Measurements from ENCODE around the gene PDAP1.
"Not testable (repeated sequence)": the region's sequence is repeated elsewhere in the genome, so short reads cannot be mapped to it uniquely, and the experiment has no call there.

PDAP1 gene

DNA sequence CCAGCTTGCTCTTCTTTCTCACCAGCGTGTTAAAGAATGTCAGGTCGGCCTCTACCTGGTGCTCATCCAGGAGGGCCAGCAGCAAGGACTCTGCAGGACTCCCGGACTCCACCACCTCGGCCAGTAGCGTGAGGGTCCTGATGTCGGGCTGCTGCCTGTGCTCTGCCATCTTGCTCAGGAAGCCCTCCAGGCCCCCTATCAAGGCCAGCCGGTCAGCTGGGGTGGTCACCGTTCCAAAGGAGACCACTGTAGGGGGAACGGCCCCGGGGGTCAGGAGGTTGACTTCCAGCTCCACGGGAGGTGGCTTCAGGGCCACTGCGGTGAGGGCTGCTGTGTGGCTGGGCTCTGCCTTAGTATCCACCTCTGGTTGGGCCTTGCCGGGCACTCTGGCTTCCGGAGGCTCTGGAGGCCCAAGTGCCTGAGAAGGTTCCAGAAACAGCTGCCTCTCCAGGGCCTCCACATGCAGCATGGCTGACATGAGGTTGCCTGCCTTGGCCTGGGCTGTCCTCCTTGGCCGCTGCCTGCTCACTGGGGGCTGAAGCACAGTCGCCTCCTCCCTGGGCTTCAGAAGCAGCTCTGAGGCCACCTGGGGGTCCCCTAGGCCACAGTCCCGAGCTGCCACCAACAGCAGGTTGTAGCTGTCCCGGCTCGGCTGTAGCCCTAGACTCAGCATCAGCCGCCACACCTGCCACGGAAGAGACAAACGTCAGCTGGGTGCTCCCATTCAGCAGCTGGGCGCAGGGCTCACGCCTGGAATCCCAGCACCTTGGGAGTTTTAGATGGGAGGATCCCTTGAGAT is 16.7 kb upstream of the PDAP1 start:
- DNase-seq (ENCODE audit: low read depth in 2 of 2): no peak

- DNase-seq (ENCODE audit: low read depth in 2 of 2): no peak
Observed at GRCh38 chr7:99422625-99423024, 14.2 kb upstream of the PDAP1 start.

- no peak for DNase-seq (ENCODE audit: low read depth in 2 of 2)
Observed at GRCh38 chr7:99422186-99422585, 13.8 kb upstream of the PDAP1 start.

GRCh38 chr7:99420986-99421385 is 12.6 kb upstream of the PDAP1 start:
- DNase-seq (ENCODE audit: low read depth in 2 of 2): no peak

DNA sequence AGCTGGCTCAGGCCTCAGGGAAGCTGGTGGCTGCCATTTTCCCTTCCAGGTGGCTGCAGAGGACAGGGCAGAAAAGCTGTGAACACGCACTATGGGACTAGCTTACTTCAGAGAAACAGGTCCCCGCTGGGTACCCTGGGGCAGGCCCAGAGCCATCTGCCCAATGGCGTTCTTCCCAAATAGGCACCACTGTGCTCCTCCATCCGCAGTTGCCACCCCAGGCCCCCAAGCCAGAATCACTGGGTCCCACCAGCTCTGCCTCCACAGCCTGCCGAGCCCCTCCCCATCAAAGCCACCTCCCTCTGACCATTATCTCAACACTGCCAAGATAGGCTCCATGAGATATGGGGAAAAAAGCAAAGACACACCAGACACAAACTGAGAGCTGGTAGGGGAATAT is 11.8 kb upstream of the PDAP1 start:
- DNase-seq (ENCODE audit: low read depth in 2 of 2): no peak

DNA sequence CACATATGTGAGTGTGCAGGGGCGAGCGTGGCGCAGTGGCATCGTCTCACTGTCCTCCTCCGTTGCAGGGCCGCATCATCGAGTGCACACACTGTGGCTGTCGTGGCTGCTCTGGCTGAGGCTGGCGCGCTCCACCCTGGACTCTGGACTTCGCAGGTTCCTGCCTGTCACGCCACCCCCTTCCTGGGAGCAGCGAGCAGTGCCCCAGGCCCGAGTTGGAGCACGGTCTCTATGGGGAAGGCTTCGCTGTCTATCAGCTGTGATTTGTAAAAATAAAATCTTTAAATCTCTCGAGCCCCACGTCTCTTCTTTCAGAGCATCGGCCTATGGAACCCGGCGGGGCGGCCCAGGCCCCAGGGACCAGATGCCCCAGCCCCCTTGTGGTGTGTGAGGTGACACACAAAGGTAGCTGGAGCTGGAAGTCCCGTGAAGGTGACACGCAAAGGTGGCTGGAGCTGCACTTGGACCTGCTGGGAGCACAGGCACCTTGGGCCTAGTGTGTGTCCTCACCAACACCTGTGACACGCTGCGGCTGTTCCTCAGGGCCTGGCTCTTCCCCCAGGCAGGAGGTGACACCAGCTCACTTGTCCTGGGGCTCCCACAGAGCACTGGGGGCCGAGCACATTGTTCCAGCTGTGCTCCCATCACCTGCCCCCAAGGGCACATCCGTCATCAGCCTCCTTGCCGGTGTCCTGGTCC is 11.1 kb upstream of the PDAP1 start:
- no peak for DNase-seq (ENCODE audit: low read depth in 2 of 2)

GRCh38 chr7:99418260-99418659 is 9.9 kb upstream of the PDAP1 start:
- DNase-seq (ENCODE audit: low read depth in 2 of 2): no peak

DNA sequence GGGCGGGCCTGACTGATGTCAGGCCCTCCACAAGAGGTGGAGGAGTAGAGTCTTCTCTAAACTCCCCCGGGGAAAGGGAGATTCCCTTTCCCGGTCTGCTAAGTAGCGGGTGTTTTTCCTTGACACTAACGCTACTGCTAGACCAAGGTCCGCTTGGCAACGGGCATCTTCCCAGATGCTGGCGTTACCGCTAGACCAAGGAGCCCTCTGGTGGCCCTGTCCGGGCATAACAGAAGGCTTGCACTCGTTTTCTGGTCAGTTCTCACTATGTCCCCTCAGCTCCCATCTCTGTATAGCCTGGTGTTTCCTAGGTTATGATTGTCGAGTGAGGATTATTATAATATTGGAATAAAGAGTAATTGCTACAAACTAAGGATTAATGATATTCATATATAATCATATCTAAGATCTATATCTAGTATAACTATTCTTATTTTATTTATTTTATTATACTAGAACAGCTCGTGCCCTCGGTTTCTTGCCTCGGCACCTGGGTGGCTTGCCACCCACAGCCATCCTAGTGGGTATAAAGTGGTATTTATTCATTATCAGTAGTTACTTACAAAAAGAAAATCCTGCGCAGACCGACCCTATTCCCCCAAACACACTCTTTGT is 7.2 kb upstream of the PDAP1 start:
- DNase-seq (ENCODE audit: low read depth in 2 of 2): not testable (repeated sequence)

GRCh38 chr7:99410635-99411034 is 2.2 kb upstream of the PDAP1 start:
- no peak for DNase-seq (ENCODE audit: low read depth in 2 of 2)

- DNase-seq (ENCODE audit: low read depth in 2 of 2): no peak
Observed at GRCh38 chr7:99409806-99410205, 1.4 kb upstream of the PDAP1 start.

GRCh38 chr7:99409192-99409572 is 785 bp upstream of the PDAP1 start:
- no peak for DNase-seq (ENCODE audit: low read depth in 2 of 2)

- no peak for DNase-seq (ENCODE audit: low read depth in 2 of 2)
Observed at GRCh38 chr7:99407872-99408378, 472 bp downstream of the PDAP1 start.

DNA sequence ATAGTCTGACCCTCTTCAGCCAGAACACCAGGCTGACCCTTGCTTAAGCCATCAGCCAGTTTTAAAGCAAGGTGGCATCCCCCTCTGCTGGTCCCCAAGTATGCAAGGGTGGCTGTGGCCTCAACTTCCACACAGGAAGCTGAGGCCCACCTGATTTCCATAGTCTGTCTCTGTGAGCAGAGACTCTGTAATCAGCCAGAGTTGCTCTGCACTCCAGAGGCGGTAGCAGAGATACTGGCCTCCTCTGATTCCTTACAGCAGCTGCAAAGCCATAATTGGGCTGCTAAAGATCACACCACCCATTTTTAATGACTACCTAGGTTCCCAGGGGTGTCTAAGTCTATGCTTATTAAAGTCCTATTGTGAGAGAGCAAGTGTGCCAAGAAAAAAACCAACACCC is 1.8 kb downstream of the PDAP1 start:
- no peak for DNase-seq (ENCODE audit: low read depth in 2 of 2)

DNA sequence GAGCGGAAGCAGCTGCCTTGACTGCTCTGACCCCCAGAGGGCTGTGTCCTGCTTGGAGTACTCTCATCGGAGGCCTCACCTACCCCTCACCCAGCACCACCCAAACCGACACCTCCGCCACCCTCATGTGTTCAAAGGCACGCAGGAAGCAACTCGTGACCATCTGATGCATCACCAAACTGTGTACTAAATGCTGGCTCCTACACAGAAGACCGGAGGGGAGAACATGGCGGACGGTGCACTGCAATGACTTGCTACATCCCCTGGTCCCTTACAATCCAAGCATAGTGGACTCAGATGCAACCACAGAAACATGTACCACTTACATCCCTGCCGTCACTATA is 3.4 kb downstream of the PDAP1 start:
- DNase-seq (ENCODE audit: low read depth in 2 of 2): no peak

- no peak for DNase-seq (ENCODE audit: low read depth in 2 of 2)
Observed at GRCh38 chr7:99404235-99404976, 4.0 kb downstream of the PDAP1 start.

GRCh38 chr7:99403764-99404163 is 4.6 kb downstream of the PDAP1 start:
- no peak for DNase-seq (ENCODE audit: low read depth in 2 of 2)

GRCh38 chr7:99402854-99403253 is 5.5 kb downstream of the PDAP1 start:
- no peak for DNase-seq (ENCODE audit: low read depth in 2 of 2)

- DNase-seq (ENCODE audit: low read depth in 2 of 2): no peak
Observed at GRCh38 chr7:99399597-99399996, 8.8 kb downstream of the PDAP1 start.

DNA sequence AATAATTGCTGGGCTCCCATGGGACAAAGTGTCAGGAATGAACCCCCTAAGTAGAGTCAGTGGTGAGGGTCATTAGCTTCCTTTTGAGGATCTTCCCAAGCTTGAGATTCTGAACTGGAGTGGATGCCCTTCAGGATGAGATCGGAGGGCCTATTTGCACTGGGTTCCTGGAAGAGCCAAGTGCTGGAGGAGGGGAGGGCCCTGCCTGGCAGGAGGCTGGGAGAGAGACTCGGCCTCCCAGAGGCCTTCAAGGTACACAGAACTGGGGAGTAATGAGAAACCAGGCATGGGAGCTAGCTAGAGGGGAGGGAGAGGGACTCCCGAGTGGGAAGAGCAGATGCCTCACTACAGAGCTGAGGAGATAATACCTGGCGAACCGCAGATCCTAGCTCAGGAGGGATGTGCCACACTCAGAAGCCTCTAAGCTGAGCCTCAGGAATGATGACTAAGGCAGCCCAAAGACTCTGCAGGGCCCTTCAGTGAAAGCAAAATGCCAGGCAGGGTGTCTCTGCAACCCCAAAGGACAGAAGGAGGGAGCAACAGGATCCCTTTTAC is 9.4 kb downstream of the PDAP1 start:
- DNase-seq (ENCODE audit: low read depth in 2 of 2): no peak

- no peak for DNase-seq (ENCODE audit: low read depth in 2 of 2)
Observed at GRCh38 chr7:99397297-99397983, 11.0 kb downstream of the PDAP1 start.
